Measurements from ENCODE around the gene C19orf73. TPM values are rescaled to one million over a fixed set of nuclear protein-coding genes. Genes with fewer than 3 reads are reported as not detected.
A peak's percentile ranks its signal among the peaks of the same experiment; 100 is the strongest.

C19orf73 gene
- total and polyA plus RNA-seq, 9 of the 15 experiments (the other 6 are each of a cell fraction or from before 2014, with no cell fraction given), result 0.08 to 7.4 (median 1.4) TPM

DNA sequence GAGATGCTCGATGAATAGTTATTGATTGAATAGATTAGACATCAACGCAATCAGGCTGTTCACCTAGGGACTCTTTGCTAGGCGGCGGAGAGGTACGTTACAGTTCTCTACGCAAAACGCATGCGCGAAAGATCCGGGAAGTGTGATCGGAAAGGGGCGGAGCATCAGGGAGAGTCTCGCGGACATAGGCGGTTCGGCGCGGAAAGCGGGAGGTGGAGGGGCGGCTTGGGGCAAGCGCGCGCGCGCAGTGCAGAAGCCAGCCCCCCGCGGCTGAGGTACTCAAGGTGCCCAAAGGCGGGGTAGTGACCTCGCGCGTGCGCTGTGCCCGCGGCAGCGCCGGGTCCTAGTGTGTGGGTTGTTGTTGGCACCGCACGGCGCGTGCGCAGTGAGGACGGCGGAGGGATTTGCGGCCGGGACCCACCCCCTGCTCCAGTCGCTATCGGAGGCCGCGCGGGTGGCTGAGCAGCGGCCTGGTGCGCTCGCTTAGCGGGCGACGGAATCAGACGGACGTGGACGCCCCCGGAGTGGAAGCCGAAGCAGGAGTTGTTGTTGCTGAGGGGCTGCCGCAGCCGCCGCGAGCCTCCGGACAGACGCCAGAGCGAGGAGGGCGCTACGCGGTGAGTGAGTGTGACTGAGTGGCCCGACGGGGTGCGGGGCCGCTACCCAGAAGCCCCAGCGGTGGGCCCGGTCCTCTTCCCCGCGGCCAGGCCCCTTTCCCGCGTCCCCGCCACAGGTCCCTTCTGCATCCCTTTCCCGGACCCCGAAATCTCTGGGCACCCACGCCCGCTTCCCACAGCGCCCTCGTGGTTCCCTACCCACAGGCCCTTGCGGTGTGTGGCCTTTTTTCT lies 33.7 kb downstream of the C19orf73 start, which contains the start of gene SNRNP70 (continued):
- TF ChIP-seq ZNF77 (CRISPR knock-in tag; IDR thresholded peaks at IDR 0.05) (no peak), ESRRA (IDR thresholded peaks at IDR 0.05; ENCODE audit: borderline replicate concordance, low read depth) (peak; percentile 78; the same call in 1 of the 2 replicates), L3MBTL2 (IDR thresholded peaks at IDR 0.05) (peak; percentile 35), SAFB (IDR thresholded peaks at IDR 0.05; ENCODE audit: borderline replicate concordance, low read depth, low read length) (0 out of 2 replicates have a peak, but pooled peaks have one; percentile 36), FUS (optimal IDR thresholded peaks at IDR 0.05; ENCODE audit: low read depth, low read length) (peak; percentile 70), NFIC (IDR thresholded peaks at IDR 0.05) (peak; percentile 95), CCNT2 (IDR thresholded peaks at IDR 0.05; ENCODE audit: borderline replicate concordance, extremely low read depth, insufficient read length, low read depth, low read length) (peak; percentile 82), ZNF644 (tag; IDR thresholded peaks at IDR 0.05; ENCODE audit: low read depth) (no peak), ZNF780A (CRISPR knock-in tag; IDR thresholded peaks at IDR 0.05) (no peak), MEF2D (tag; conservative IDR thresholded peaks at IDR 0.05; ENCODE audit: low read depth) (no peak), PPARD (CRISPR knock-in tag; IDR thresholded peaks at IDR 0.05) (no peak), ILK (tag; IDR thresholded peaks at IDR 0.05; ENCODE audit: borderline replicate concordance, low read depth) (no peak), CBFB (CRISPR knock-in tag; IDR thresholded peaks at IDR 0.05) (no peak), TEAD4 (IDR thresholded peaks at IDR 0.05; ENCODE audit: low read length) (no peak), TEAD4 (CRISPR knock-in tag; IDR thresholded peaks at IDR 0.05; ENCODE audit: borderline replicate concordance) (no peak)
- TF ChIP-seq, protein P1, sequence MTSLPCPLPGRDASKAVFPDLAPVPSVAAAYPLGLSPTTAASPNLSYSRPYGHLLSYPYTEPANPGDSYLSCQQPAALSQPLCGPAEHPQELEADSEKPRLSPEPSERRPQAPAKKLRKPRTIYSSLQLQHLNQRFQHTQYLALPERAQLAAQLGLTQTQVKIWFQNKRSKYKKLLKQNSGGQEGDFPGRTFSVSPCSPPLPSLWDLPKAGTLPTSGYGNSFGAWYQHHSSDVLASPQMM (CRISPR knock-in tag; IDR thresholded peaks at IDR 0.05), result no peak
- TF ChIP-seq, protein P2, sequence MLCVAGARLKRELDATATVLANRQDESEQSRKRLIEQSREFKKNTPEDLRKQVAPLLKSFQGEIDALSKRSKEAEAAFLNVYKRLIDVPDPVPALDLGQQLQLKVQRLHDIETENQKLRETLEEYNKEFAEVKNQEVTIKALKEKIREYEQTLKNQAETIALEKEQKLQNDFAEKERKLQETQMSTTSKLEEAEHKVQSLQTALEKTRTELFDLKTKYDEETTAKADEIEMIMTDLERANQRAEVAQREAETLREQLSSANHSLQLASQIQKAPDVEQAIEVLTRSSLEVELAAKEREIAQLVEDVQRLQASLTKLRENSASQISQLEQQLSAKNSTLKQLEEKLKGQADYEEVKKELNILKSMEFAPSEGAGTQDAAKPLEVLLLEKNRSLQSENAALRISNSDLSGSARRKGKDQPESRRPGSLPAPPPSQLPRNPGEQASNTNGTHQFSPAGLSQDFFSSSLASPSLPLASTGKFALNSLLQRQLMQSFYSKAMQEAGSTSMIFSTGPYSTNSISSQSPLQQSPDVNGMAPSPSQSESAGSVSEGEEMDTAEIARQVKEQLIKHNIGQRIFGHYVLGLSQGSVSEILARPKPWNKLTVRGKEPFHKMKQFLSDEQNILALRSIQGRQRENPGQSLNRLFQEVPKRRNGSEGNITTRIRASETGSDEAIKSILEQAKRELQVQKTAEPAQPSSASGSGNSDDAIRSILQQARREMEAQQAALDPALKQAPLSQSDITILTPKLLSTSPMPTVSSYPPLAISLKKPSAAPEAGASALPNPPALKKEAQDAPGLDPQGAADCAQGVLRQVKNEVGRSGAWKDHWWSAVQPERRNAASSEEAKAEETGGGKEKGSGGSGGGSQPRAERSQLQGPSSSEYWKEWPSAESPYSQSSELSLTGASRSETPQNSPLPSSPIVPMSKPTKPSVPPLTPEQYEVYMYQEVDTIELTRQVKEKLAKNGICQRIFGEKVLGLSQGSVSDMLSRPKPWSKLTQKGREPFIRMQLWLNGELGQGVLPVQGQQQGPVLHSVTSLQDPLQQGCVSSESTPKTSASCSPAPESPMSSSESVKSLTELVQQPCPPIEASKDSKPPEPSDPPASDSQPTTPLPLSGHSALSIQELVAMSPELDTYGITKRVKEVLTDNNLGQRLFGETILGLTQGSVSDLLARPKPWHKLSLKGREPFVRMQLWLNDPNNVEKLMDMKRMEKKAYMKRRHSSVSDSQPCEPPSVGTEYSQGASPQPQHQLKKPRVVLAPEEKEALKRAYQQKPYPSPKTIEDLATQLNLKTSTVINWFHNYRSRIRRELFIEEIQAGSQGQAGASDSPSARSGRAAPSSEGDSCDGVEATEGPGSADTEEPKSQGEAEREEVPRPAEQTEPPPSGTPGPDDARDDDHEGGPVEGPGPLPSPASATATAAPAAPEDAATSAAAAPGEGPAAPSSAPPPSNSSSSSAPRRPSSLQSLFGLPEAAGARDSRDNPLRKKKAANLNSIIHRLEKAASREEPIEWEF (CRISPR knock-in tag; IDR thresholded peaks at IDR 0.05), result no peak
- TF ChIP-seq, protein P3, sequence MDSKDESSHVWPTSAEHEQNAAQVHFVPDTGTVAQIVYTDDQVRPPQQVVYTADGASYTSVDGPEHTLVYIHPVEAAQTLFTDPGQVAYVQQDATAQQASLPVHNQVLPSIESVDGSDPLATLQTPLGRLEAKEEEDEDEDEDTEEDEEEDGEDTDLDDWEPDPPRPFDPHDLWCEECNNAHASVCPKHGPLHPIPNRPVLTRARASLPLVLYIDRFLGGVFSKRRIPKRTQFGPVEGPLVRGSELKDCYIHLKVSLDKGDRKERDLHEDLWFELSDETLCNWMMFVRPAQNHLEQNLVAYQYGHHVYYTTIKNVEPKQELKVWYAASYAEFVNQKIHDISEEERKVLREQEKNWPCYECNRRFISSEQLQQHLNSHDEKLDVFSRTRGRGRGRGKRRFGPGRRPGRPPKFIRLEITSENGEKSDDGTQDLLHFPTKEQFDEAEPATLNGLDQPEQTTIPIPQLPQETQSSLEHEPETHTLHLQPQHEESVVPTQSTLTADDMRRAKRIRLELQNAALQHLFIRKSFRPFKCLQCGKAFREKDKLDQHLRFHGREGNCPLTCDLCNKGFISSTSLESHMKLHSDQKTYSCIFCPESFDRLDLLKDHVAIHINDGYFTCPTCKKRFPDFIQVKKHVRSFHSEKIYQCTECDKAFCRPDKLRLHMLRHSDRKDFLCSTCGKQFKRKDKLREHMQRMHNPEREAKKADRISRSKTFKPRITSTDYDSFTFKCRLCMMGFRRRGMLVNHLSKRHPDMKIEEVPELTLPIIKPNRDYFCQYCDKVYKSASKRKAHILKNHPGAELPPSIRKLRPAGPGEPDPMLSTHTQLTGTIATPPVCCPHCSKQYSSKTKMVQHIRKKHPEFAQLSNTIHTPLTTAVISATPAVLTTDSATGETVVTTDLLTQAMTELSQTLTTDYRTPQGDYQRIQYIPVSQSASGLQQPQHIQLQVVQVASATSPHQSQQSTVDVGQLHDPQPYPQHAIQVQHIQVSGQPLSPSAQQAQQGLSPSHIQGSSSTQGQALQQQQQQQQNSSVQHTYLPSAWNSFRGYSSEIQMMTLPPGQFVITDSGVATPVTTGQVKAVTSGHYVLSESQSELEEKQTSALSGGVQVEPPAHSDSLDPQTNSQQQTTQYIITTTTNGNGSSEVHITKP (IDR thresholded peaks at IDR 0.05; ENCODE audit: partially characterized antibody), result peak; percentile 47

All from K562 (cell line).